HAP-1 (cell line): ENCODE results near the gene GARIN1A.

Source experiments
- DNase-seq, 2 experiments: peaks; one replicate each; pipeline ENCODE4 v3.0.0-alpha.2; 2016 to 2020; ENCODE audit warnings: low spot score in 2 of 2
- H3K27me3 ChIP-seq: fragments of 250-450 bp; sonication (Bioruptor Pico); 2 replicates; pipeline ENCODE4 v1.5.1; 2020; ENCODE audit warnings: low read depth, mild to moderate bottlenecking, moderate library complexity
- H3K36me3 ChIP-seq: fragments of 250-450 bp; sonication (Bioruptor Pico); replicated peaks from 2 replicates; pipeline ENCODE4 v1.5.1; 2020; ENCODE audit warnings: mild to moderate bottlenecking
- H3K4me1 ChIP-seq: fragments of 250-450 bp; sonication (Bioruptor Pico); 2 replicates; pipeline ENCODE4 v1.5.1; 2020; ENCODE audit warnings: mild to moderate bottlenecking
- H3K4me3 ChIP-seq: fragments of 250-450 bp; sonication (Bioruptor Pico); 2 replicates; pipeline ENCODE4 v1.5.1; 2020; ENCODE audit warnings: mild to moderate bottlenecking, moderate library complexity
- H3K9me3 ChIP-seq: fragments of 250-450 bp; sonication (Bioruptor Pico); 2 replicates; pipeline ENCODE4 v1.5.1; 2020; ENCODE audit warnings: mild to moderate bottlenecking, moderate library complexity
- in situ Hi-C: fragments of 300-500 bp; cut with MboI; formaldehyde crosslinking; loops from 3 replicates; pipeline ENCODE4 v1.14.3; 2020; ENCODE audit warnings: low sequenced_read_pairs, inconsistent platforms, mixed read lengths

Gene GARIN1A

DNA sequence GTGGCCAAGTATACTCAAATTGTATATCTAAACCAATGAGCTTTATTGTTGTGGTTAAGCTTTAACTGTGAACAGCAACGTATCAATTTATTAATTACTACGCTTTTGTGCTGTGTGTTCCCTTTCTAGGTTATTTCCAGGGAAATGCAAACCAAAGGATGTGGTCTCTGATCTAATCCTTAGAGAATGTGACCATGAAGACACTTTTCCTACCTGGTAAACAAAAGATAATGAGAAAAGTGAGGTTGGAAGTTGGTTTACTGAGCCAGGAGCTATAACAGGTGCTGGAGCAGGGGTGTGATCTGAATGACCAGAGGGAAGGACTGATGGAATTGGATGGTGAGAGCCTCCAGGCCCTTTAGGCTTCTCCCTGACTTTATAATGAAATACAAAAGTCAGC lies 41.7 kb downstream of the GARIN1A start:
- in situ Hi-C loops = no loop called here
- H3K4me3 ChIP-seq = no peak overlapping the region
- no peaks in the 10 kb centered on the region for H3K36me3 ChIP-seq
- DNase-seq = no peak
- H3K27me3 ChIP-seq = peaks cover 10% of the 10 kb centered on the region; the same call in 1 of the 2 replicates
- H3K4me1 ChIP-seq = no peaks in the 10 kb centered on the region; the same call in 1 of the 2 replicates
- peaks cover 4% of the 10 kb centered on the region; the same call in 1 of the 2 replicates for H3K9me3 ChIP-seq

DNA sequence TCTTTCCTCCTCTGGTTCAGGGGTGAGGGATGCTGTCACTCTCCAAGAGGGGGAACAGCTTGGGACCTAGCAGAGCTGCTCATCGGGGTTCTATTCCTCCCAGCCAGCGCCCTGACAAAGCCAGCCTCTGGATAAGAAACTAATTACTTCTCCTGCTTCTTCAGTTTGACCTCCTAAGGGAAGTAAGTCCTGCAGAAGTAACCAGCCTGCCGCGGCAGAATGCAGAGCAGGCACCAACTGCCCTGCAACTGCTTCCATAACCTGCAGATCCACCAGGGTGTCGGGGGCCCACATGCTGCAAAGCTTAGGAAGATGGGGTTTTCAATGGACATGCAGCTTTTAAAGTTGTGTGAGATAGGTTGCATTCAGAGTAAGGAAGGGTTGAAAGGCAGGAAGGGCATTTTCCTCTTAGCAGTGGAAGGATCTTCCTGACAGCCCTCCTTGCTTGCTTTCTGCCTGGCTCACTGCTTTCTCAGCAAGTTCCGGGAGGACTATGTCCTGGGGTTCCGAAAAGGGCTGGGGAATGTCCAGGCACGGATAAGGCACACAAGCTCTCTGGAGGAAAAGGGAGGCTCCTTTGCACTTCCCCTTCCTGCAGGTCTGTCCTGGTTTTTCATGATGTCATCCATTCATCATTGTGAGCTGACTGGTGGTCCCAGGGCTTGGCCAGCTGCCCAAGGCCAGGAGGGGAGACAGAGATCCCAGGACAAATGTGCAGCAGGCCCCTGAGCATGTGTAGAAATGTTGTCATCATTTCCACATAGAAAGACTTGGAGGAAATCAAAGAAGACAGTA lies 42.8 kb downstream of the GARIN1A start:
- Histone ChIP-seq H3K9me3 (peaks cover 4% of the 10 kb centered on the region; the same call in 1 of the 2 replicates), H3K4me3 (no peak overlapping the region), H3K36me3 (no peaks in the 10 kb centered on the region), H3K27me3 (peaks cover 10% of the 10 kb centered on the region; the same call in 1 of the 2 replicates), H3K4me1 (no peaks in the 10 kb centered on the region)
- in situ Hi-C loops = no loop called here
- no peak for DNase-seq

DNA sequence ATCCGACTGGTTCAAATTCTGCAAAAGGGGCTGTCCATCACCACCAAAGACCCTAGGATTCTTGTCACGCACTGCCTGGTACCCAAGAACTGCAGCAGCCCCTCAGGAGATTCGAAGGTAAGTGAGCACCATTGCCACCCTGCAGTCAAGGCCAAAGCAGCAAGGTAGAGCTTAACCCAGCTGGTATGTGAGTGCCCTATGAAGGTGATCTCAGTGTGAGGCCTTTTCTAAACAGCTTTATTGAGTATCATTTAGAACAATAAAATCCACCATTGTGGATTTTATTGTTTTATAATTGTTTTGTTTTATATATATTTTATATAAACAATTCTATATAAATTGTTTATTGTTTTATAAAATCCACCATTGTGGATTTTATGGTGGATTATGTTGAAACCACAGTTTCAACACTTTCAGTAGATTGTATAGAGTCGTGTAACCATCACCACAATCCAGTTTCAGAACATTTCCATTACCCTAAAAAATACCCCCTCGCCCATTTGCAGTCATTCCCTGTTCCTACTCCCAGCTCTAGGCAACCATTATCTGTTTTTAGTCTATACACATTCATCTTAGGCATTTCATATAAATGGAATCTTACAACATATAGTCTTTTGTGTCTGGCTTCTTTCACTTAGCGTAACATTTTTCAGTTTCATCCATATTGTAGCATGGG lies 47.0 kb downstream of the GARIN1A start:
- in situ Hi-C loops = no loop called here
- Histone ChIP-seq H3K27me3 (peaks cover 7% of the 10 kb centered on the region; the same call in 1 of the 2 replicates), H3K4me1 (no peaks in the 10 kb centered on the region), H3K36me3 (no peaks in the 10 kb centered on the region), H3K9me3 (no peaks in the 10 kb centered on the region), H3K4me3 (no peak overlapping the region)
- DNase-seq = no peak

DNA sequence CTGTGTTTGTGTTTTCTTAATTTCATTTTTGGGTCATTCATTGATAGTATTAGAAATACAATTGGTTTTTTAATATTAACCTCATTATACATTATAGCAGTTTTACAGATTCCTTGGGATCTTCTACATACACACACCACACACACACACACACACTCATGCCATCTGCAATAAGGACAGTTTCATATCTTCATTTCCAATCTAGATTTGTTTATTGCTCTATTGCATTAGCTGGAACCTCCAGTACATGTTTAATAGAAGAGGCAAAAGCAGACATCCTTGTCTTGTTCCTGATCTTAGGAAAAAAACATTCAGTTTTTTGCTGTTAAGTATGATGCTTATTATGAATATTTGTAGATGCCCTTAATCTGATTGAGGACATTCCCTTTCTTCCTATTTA lies 49.3 kb downstream of the GARIN1A start:
- Histone ChIP-seq H3K27me3 (no peaks in the 10 kb centered on the region), H3K4me1 (no peaks in the 10 kb centered on the region), H3K36me3 (no peaks in the 10 kb centered on the region), H3K4me3 (no peak overlapping the region), H3K9me3 (no peaks in the 10 kb centered on the region)
- in situ Hi-C loops = no loop called here
- no peak for DNase-seq
